NCI-H1694 treated with DMSO at 0.1 percent for 48 hours (cell line): Measurements from ENCODE around the gene VTA1.
A peak's percentile ranks its signal among the peaks of the same experiment; 100 is the strongest.
"Not testable (repeated sequence)": the region's sequence is repeated elsewhere in the genome, so short reads cannot be mapped to it uniquely, and the experiment has no call there.

Source experiments
- DNase-seq: peaks from one replicate; lab custom pipeline; 2025; lab: John Stamatoyannopoulos, UW

The VTA1 gene

GRCh38 chr6:142171351-142171750 is 24.3 kb downstream of the VTA1 start:
- no peak for DNase-seq

- no peak for DNase-seq
Measured at GRCh38 chr6:142172758-142173157, 25.7 kb downstream of the VTA1 start.

DNA sequence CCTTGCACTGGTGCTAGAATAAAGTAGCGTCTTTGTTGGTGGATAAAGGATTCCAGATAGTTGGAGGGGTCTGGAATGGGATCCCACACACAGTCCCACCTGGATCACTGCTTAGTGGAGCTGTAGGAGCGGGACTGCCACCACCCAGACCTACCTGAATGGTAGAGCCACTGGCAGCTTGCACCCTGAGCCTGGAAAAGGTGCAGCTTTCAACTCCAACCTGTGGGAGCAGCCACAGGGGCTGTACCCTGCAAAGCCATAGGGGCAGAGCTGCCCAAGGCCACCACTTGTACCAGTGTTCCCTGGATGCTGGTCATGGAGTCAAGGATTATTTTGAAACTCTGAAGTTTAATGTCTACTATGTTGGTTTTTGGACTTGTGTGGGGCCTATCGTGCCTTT is 26.9 kb downstream of the VTA1 start:
- DNase-seq: no peak

GRCh38 chr6:142174703-142175102 is 27.6 kb downstream of the VTA1 start:
- no peak for DNase-seq

DNA sequence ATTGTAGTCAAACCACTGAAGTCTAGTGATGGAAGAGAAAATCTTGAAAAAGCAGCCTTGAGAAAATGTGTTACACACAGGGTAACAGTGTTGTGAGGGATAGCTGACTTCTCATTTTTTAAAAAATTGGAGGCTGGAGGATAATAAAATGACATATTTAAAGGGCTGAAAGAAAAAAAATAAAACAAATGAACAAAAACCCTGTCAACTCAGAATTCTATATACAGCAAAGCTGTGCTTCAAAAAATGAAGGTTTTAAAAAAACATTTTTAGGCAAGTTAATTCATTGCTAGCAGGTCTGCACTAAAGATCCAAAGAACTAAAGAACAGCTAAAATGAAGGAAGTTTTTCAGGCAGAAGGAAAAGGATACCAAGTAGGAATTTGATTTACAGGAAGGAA is 31.1 kb downstream of the VTA1 start:
- no peak for DNase-seq

GRCh38 chr6:142182004-142182403 is 34.9 kb downstream of the VTA1 start:
- no peak for DNase-seq

GRCh38 chr6:142183351-142183750 is 36.3 kb downstream of the VTA1 start:
- DNase-seq: no peak

- no peak for DNase-seq
Measured at GRCh38 chr6:142184307-142184706, 37.2 kb downstream of the VTA1 start.

DNA sequence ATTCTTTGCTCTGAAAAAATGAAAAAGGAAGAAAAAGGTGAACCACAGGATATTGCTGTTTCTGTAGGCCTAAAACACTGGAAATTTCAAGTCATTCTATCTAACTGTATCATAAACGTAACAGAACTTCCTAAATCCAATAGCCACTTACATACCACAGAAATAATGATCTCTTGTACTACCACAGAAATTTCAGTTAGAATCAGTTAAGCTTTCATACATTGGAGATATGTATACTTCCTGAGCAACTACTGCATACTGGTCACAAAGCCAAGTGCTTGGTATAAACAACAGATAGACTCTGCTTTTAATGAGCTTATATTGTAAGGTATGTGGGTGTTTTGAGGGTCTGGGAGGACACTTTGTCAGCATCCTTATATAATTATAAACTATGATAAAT is 38.6 kb downstream of the VTA1 start:
- no peak for DNase-seq

DNA sequence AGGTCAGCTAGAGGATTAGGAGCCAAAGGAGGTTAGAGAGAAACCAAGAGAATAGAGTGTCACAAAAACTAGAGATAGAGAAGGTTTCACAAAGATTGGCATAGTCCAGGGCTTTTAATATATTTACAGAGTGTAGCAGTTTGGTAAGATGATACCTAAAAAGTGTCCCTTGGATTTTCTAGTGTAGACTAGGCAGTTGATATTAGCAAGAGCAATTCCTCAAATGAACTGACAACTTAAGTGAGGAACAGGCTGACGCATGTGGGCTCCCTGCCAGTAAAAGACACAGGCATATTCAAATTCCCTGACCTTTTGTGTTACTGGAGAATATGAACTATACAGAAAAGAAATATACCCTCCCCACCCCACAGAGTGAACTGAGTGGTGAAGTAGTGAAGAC is 40.1 kb downstream of the VTA1 start:
- DNase-seq: no peak

GRCh38 chr6:142188341-142188740 is 41.3 kb downstream of the VTA1 start:
- not testable (repeated sequence) for DNase-seq

DNA sequence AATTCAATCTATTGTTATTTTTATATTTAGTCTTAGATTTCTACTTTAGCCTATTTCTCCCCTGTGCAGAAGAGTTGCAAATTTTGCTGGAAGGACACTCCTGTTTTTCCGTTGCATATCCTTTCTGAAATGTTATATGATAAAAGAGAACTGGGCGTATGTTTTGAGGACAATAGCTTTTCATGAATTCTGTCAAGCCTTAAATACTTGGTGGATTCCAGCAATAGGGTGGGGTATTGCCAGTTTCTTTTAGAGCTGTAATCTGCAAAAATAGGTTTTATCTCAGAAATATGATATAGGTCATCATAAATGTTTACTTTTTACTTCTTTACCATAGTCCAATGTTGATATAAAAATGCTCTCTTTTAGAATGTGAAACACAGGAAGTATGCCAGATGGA is 42.0 kb downstream of the VTA1 start:
- DNase-seq: no peak

DNA sequence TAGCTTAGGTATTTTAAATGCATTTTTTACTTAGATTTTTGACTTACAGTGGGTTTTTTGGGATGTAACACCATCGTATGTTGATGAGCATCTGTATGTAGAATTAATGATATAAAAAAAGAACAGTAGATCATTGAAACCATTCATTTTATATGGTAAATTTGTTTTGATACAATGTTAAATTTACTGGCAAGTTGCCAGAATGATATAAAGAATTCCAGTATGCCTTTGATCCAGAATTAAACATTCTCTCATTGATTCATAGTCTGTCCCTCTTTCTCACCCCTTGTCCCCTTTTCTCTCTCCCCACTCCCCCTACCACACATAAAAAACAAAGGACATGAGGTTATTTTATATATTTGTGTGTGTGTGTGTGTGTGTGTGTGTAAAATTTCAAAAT is 45.3 kb downstream of the VTA1 start:
- DNase-seq: no peak

- no peak for DNase-seq
Measured at GRCh38 chr6:142193621-142194020, 46.6 kb downstream of the VTA1 start.

DNA sequence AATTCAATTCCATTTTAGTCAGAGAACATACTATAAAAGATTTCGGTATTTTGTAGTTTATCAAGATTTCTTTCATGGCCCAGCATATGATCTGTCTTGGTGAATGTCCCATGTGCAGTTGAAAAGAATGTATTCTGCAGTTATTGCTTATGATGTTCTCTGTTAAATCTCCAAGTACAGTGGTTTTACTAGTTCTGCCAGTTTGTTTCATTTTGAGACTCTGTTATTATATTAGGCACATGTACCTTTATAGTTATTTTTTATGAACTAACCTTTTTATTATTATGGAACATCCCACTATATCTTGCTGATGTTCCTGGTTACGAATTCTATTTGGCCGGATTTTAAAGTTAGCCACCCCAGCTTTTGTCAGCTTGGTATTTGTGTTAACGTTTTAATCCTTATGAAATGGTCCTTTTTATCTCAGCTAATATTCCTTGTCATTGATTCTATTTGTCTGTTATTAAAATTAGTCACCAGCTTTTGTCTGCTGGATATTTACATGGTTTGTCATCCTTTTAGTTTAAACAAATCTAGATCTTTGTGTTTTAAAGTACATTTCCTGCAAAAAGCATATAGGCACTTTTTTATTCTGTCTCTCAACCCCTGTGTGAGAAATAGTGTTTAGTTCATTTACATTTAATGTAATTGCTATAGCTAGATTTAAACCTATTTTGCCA is 48.9 kb downstream of the VTA1 start:
- no peak for DNase-seq

- DNase-seq: no peak
Measured at GRCh38 chr6:142200846-142201628, 54.0 kb downstream of the VTA1 start.

- DNase-seq: peak; percentile 14
Measured at GRCh38 chr6:142207265-142207877, 60.3 kb downstream of the VTA1 start.

DNA sequence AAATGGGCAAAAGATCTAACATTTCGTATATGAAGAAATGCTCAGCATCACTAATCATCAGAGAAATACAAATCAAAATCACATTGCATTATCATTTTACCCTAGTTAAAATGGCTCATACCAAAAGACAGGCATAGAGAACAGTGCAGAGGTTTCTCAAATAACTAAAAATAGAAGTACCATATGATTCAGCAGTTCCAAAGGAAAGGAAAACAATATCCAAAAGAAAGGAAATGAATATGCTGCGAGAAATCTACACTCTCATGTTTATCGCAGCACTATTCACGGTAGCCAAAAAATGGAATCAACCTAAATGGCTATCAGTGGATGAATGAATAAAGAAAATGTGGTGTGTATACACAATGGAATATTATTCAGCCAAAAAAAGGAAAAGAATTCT is 63.5 kb downstream of the VTA1 start:
- no peak for DNase-seq

- DNase-seq: no peak
Measured at GRCh38 chr6:142213402-142213801, 66.3 kb downstream of the VTA1 start.

DNA sequence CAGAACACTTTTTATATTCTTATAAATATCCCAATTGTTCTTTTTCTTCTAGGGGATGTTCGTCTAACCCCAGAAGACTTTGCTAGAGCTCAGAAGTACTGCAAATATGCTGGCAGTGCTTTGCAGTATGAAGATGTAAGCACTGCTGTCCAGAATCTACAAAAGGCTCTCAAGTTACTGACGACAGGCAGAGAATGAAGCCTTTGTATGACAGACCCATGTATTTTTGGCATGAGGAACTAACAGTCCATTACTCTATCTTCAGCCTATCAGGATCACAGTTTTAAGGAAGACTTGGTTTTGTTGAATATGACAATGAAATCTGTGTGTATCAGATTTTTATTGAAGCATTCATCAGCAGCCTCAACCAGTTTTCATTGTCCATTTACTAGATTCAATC is 71.4 kb downstream of the VTA1 start:
- DNase-seq: no peak

- DNase-seq: no peak
Measured at GRCh38 chr6:142222022-142222421, 75.0 kb downstream of the VTA1 start.

GRCh38 chr6:142223938-142224337 is 76.9 kb downstream of the VTA1 start:
- DNase-seq: no peak

- DNase-seq: no peak
Measured at GRCh38 chr6:142225115-142225514, 78.1 kb downstream of the VTA1 start.
